ENCODE data around the gene OR6K2. TPM values are rescaled to one million over a fixed set of nuclear protein-coding genes. Genes with fewer than 3 reads are reported as not detected.
"Not testable (repeated sequence)": the region's sequence is repeated elsewhere in the genome, so short reads cannot be mapped to it uniquely, and the experiment has no call there.

OR6K2 gene
- total RNA-seq (2014; rRNA removed; shearing (Covaris generic)): not detected in 2 replicates

GRCh38 chr1:158700552-158700951 lies at the start of gene OR6K2:
TSS of gene OR6K2 (minus strand) at chr1:158700652. CDS start at chr1:158700652, 0 bp downstream.
- no peak for DNase-seq (ENCODE audit: low spot score)

GRCh38 chr1:158735848-158736247 lies 35.4 kb upstream of the OR6K2 start:
- DNase-seq (ENCODE audit: low spot score): no peak

GRCh38 chr1:158732524-158732923 lies 32.1 kb upstream of the OR6K2 start:
- DNase-seq (ENCODE audit: low spot score): no peak

GRCh38 chr1:158731707-158732106 lies 31.3 kb upstream of the OR6K2 start:
- no peak for DNase-seq (ENCODE audit: low spot score)

- no peak for DNase-seq (ENCODE audit: low spot score)
These were observed 30.0 kb upstream of the OR6K2 start for GRCh38 chr1:158730453-158730852.

- no peak for DNase-seq (ENCODE audit: low spot score)
These were observed 28.2 kb upstream of the OR6K2 start for GRCh38 chr1:158728510-158729225.

- DNase-seq (ENCODE audit: low spot score): no peak
These were observed 24.0 kb upstream of the OR6K2 start for GRCh38 chr1:158724442-158724841.

- no peak for DNase-seq (ENCODE audit: low spot score)
These were observed 20.2 kb upstream of the OR6K2 start, which contains the start of gene OR6K3 for GRCh38 chr1:158720620-158721019. TSS of gene OR6K3 (minus strand) at chr1:158720720. CDS start at chr1:158718115, 2,605 bp downstream.

- no peak for DNase-seq (ENCODE audit: low spot score)
These were observed 19.2 kb upstream of the OR6K2 start for GRCh38 chr1:158719664-158720063.

GRCh38 chr1:158717344-158717743 lies 16.9 kb upstream of the OR6K2 start:
- DNase-seq (ENCODE audit: low spot score): no peak

GRCh38 chr1:158716335-158716734 lies 15.9 kb upstream of the OR6K2 start:
- DNase-seq (ENCODE audit: low spot score): no peak

GRCh38 chr1:158714754-158715153 lies 14.3 kb upstream of the OR6K2 start:
- DNase-seq (ENCODE audit: low spot score): no peak

- no peak for DNase-seq (ENCODE audit: low spot score)
These were observed 10.6 kb upstream of the OR6K2 start for GRCh38 chr1:158711098-158711497.

GRCh38 chr1:158706096-158706495 lies 5.6 kb upstream of the OR6K2 start:
- no peak for DNase-seq (ENCODE audit: low spot score)

- no peak for DNase-seq (ENCODE audit: low spot score)
These were observed 5.9 kb downstream of the OR6K2 start for GRCh38 chr1:158694596-158694995.

GRCh38 chr1:158692356-158692755 lies 8.1 kb downstream of the OR6K2 start:
- DNase-seq (ENCODE audit: low spot score): no peak

GRCh38 chr1:158691907-158692306 lies 8.5 kb downstream of the OR6K2 start:
- DNase-seq (ENCODE audit: low spot score): no peak

- not testable (repeated sequence) for DNase-seq (ENCODE audit: low spot score)
These were observed 9.3 kb downstream of the OR6K2 start for GRCh38 chr1:158691149-158691548.

GRCh38 chr1:158689875-158690274 lies 10.6 kb downstream of the OR6K2 start:
- DNase-seq (ENCODE audit: low spot score): no peak

GRCh38 chr1:158689110-158689509 lies 11.3 kb downstream of the OR6K2 start:
- no peak for DNase-seq (ENCODE audit: low spot score)

GRCh38 chr1:158688343-158688742 lies 12.1 kb downstream of the OR6K2 start:
- not testable (repeated sequence) for DNase-seq (ENCODE audit: low spot score)

GRCh38 chr1:158687037-158687436 lies 13.4 kb downstream of the OR6K2 start:
- no peak for DNase-seq (ENCODE audit: low spot score)

GRCh38 chr1:158686111-158687009 lies 14.1 kb downstream of the OR6K2 start, which contains the start of gene SPTA1:
TSS of gene SPTA1 (minus strand) at chr1:158686715. CDS start at chr1:158686517, 198 bp downstream.
- DNase-seq (ENCODE audit: low spot score): no peak

All from A172 (cell line).